GM21576 (cell line): ENCODE data around the gene PLPP7.
"Not testable (repeated sequence)": the region's sequence is repeated elsewhere in the genome, so short reads cannot be mapped to it uniquely, and the experiment has no call there.

Source experiments
- ATAC-seq: cut with Tn5 transposase; IDR thresholded peaks from one replicate; pipeline ENCODE4 v1.9.1; 2021; ENCODE audit warnings: mild to moderate bottlenecking, moderate library complexity; ENCODE audit not compliant: unreplicated experiment

PLPP7 gene

DNA sequence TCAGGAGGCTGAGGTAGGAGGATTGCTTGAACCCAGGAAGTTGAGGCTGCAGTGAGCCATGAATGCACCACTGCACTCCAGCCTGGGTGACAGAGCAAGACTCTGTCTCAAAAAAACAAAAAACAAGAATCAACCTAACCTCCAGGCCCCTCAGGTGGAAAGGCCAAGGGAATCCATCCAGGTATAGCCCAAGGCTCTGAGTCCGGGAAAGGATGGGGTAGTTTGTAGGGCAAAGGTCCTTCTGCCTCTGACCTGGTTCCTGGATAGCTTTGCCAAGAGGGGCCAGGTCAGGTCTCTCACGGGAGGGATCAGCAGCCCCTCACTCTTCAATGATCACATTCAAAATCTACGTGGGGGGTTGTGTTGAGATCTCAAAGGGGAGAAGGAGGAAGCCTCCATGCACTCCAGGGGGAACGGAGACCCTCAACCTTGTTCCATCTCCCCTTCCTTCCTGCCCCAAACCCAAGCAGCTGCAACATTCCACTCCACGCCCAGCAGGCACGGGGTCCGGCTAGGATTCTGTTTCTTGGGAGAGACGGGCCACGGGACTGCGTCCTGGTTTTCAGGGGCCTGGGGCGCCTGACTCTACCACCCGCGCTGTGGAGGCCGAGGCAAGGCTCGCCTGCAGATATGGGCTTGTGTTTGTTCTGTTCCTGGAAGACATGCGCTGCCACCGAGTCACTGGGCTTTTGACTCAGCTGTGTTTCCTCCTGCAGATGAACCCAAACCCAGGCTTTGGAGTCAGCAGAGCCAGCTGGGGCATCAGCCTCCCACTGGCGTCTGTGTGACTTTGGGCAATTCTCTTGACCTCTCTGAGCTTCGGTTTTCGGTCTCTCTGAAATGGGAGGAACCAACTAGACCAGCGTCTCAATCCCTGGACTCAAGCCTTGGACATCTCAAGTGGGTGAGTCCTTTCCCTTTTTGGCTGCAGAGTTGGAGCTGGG lies 35.5 kb downstream of the PLPP7 start:
- no peak for ATAC-seq

DNA sequence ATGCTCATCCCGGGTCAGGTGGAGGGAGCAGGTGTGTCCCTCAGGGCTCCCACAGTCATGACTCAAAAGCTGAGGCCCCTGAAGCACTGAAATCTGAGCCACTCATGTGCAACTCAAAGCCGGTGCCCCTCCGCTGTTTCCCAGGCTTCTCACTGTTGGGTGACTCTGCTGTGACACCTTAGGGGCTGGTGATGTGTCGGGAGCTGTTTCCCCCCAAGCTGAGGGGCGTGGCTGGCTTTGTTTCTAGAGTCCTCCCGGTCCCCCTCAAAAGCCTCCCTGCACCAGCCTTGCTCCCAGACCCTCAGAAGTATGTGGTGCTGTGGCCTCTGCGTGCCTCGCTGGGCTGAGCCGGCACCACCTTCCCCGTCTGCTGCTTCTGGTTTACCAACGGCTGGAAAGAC lies 39.7 kb downstream of the PLPP7 start:
- no peak for ATAC-seq

DNA sequence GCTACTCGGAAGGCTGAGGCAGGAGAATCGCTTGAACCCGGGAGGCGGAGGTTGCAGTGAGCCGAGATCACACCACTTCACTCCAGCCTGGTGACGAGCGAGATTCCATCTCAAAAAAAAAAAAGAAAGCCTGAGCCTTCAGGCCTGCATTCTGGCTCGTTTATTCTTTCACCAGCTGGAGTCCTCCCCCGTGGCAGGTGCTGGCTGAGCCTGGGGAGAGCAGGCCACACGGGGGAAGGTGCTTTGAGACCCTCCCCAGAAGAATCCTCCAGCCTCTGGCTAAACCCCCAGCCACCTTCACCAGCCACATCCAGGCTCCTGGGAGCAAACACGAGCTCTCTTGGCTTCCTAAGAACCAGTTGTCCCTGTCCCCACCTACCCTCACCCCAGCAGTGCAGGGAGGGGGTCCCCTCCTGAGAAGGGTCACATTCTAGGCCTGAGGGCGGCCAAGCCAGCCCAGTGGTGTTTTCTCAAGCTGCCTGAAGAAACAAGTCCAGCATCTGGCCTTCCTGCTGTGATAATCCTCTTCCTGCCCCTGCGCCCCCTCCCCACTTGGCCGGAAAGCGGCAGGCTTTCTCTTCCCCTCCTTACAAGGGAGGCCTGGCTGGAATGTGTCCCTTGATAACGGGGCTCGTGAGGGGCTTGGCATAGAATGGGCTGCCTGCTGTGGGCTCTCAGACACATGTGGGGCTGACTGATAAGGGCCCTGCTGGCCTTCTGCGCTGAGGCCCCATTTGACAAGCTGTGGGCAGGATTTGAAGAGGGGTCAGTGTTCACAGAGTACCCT lies 41.5 kb downstream of the PLPP7 start:
- ATAC-seq, result no peak

DNA sequence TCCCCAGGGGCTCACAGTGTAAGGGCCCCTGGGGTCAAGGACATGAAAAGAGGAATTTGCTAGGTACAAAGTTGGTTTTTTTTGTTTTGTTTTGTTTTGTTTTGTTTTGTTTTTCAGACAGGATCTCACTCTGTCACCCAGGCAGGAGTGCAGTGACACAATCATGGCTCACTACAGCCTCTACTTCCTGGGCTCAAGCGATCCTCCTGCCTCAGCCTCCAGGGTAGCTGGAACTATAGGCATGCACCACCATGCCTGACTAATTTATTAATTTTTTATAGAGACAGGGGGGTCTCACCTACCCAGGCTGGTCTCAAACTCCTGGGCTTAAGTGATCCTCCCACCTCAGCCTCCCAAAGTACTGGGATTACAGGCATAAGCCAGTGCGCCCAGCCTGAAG lies 42.5 kb downstream of the PLPP7 start:
- ATAC-seq, result not testable (repeated sequence)

DNA sequence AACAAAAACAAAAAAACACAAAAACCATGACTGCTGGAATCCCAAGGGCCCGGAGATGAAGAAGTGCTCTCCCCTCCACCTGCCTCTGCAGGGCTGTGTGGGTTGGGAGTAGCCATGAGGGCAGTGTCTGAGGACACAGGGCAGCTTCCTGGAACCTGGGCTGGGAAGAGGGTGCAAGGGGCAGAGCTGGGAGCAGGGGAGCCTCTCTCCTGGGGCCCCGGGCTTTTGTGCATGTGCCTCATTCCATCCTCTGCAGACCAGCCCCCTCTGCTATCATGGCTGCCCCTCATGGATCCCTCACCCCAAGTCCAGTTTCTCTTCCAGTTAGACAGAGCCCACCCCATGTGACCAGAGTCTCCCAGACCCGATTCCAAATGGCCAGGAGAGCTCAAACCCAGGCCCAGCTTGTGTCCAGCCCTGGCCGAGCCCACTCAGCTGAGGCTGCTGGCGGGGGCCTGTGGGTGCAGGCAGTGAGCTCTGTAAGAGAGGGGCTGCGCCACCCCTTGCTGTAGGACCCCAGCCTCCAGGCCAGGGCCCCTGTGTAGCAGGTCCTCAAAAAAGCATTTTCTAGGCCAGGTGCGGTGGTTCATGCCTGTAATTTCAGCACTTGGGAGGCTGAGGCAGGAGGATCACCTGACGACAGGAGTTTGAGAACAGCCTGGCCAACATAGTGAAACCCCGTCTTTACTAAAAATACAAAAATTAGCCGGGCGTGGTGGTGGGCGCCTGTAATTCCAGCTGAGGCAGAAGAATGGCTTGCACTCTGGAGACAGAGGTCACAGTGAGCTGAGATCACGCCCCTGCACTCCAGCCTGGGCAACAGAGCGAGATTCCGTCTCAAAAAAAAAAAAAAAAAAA lies 44.5 kb downstream of the PLPP7 start:
- ATAC-seq, result no peak

DNA sequence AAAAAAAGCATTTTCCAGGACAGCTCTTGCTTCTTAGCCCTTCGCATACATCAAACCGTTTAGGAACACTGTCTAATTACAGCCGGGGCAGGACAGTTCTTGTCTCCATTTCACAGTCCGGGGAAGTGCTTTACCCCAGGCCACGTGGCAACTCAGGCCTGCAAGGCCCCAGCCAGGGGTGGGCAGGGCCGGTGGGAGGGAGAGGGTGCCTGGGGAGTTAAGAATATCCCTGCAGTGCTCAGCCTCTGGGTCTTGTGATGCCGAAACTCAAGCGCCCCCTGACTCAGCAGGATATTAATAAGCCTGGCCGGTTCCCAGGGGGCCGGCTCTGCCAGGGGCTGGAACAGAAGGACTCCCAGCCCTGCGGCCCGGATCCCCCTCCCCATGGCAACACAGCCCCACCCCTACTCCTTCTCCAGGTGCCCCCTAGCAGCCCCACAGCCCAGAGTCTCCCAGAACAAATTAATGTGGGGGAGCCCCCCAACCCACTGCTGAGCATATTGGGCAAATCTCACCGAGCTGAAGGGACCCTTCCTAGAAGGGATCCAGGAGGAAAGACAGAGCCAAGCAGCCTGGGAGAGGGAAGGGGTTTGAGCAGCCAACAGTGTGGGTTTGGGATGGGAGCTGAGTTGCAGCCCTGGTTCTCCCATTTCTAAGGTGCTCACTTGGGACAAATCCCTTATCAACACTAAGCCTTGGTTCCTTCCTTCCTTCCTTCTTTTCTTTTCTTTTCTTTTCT lies 45.3 kb downstream of the PLPP7 start:
- ATAC-seq, result no peak

DNA sequence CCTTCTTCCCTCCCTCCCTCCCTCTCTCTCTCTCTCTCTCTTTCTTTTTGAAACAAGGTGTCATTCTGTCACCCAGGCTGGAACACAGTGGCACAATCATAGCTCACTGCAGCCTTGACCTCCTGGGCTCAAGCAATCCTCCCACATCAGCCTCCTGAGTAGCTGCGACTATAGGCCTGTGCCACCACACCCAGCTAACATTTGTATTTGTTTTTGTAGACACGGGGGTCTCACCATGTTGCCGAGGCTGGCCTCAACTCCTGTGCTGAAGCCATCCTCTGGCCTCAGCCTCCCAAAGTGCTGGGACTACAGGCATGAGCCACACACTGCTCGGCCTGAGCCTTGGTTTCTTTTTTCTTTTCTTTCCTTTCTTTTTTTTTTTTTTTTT lies 45.8 kb downstream of the PLPP7 start:
- no peak for ATAC-seq

DNA sequence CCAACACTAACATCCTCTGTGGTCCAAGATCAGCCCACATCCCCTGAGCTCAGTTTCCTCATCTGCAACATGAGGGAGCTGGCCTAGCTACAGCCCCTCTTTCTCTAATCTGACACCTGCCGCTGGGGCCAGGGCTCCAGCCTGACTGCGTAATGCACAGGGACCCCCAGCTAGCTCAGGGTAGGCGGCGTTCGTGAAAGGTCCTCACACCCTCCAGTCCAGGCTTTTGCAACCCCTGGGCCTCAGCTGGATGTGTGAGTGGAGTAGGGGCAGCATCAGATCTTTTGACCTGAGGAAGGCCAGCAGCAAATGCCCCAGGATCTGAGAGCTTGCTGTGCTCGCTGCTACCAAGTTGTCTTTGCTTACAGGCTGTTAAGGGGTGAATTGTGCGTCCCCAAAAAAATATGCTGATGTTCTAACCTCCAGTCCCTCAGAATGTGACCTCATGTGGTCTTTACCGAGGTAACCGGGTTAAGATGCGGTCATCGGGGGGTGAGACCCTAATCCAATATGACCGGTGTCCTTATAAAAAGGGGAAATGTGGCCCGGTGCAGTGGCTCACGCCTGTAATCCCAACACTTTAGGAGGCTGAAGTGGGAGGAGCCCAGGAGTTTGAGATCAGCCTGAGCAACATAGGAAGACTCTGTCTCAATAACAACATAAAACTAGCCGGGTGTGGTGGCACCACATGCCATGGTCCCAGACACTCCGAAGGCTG lies 47.8 kb downstream of the PLPP7 start:
- ATAC-seq, result no peak

DNA sequence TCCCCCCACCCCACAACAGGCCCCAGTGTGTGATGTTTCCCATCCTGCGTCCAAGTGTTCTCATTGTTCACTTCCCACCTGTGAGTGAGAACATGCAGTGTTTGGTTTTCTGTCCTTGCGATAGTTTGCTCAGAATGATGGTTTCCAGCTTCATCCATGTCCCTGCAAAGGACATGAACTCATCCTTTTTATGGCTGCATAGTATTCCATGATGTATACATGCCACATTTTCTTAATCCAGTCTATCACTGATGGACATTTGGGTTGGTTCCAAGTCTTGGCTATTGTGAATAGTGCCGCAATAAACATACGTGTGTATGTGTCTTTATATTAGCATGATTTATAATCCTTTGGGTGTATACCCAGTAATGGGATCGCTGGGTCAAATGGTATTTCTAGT lies 49.7 kb downstream of the PLPP7 start:
- ATAC-seq, result not testable (repeated sequence)

DNA sequence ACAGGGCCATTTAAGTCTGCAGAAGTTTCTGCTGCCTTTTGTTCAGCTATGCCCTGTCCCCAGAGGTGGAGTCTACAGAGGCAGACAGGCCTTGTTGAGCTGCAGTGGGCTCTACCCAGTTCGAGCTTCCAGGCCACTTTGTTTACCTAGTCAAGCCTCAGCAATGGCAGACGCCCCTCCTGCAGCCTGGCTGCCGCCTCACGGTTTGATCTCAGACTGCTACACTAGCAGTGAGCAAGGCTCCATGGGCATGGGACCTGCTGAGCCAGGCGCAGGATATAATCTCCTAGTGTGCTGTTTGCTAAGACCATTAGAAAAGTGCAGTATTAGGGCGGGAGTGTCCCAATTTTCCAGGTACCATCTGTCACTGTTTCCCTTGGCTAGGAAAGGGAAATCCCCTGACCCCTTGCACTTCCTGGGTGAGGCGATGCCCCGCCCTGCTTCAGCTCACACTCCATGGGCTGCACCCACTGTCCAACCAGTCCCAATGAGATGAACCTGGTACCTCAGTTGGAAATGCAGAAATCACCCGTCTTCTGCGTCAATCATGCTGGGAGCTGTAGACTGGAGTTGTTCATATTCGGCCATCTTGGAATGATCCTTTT lies 55.5 kb downstream of the PLPP7 start:
- ATAC-seq, result not testable (repeated sequence)

DNA sequence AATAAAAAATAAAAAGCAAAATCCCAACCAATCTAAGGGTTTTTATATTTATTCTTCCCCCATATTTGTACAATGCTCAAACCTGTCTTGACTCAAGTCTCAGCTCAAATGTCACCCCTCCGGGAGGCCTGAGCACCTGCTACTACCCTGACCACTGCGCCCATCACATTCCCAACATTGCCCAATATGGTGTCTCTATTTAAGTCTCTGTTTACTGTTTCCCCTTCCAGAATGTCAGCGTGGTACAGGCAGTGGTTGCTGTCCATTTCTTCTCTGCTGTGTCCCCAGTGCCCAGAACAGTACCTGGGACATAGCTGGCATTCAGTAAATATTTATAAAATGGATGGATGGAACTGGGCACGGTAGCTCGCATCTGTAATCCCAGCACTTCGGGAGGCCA lies 57.0 kb downstream of the PLPP7 start:
- ATAC-seq, result no peak

DNA sequence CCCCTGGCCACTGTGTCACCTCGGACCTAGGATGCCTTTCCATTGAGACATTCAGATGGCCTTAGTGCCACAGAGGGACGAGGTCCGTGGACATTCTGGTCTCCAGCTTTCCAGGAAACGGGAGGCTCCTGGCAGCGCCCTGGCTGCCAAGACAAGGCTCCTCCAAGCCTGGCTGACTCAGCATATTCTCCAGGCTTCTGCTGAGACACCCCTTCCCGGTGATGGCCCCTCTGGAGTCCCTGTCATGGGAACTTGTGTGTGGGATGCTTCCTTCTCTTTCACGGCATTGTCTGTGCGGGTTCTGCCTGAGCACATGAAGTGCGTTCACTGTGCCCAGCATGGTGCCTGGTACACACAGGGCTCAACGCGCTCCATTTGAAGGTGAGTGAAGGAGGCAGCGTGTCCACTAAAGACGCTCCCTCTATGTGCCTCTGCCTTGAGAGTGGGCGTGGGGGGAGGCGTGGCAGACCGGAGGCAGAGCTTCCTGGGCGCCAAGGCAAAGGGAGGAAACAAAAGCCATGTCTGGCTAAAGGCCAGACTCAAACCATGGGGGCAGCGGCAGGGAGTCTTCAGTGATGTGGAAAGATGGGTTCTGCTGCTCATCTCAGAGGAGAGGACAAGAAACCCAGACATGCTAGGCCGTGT lies 58.0 kb downstream of the PLPP7 start:
- no peak for ATAC-seq

DNA sequence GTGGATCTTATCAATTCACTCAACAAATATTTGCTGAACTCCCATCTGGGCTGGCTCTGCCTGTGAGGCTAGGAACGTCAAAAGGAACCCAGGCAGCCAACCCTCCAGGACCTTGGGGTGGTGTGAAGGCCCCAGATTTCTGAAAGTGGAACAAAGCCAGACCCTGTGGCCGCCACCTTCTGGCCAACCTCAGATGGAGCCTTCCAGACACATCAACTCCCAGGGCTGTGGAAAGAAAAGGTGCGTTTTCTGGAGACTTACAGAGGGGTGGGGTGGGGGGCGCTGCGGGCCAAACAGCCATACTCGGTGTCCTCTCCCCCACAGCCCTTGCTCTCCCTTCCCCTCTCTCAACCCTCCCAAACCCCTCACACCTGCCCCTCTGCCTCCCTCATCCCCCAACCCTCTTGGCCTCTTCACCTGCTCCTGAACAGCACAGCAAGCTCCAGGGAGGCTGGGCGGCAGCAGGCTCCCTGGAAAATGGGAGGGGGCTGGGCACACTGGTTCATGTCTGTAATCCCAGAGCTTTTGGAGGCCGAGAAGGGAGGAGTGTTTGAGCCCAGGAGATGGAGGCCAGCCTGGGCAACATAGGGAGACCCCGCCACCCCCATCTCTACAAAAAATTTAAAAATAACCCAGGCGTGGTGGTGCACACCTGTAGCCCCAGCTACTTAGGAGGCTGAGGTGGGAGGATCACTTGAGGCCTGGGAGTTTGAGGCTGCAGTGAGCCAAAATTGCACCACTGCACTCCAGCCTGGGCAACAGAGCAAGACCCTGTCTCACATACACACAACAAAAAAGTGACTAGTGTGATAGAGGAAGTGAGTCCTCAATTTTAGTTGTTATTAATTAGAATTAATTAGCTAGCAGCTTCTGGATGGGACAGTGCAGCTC lies 59.4 kb downstream of the PLPP7 start:
- no peak for ATAC-seq

DNA sequence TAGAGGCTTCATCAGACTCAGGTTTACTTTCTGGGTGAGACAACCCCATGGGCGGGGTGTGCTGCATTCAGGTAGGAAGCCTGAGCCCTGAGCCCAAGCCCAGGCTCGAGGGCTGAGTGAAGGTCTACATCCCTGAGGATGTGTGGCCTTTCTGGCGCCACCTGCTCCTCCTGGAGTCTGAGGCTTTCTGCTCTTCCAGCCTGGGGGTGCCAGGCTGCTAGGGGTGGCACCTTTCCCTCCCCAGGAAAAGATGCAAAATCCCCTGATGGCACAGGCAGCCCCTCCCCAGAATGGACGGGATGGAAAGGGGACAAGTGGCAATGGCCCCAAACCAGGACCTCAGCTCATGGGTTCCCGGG lies 60.0 kb downstream of the PLPP7 start:
- no peak for ATAC-seq

DNA sequence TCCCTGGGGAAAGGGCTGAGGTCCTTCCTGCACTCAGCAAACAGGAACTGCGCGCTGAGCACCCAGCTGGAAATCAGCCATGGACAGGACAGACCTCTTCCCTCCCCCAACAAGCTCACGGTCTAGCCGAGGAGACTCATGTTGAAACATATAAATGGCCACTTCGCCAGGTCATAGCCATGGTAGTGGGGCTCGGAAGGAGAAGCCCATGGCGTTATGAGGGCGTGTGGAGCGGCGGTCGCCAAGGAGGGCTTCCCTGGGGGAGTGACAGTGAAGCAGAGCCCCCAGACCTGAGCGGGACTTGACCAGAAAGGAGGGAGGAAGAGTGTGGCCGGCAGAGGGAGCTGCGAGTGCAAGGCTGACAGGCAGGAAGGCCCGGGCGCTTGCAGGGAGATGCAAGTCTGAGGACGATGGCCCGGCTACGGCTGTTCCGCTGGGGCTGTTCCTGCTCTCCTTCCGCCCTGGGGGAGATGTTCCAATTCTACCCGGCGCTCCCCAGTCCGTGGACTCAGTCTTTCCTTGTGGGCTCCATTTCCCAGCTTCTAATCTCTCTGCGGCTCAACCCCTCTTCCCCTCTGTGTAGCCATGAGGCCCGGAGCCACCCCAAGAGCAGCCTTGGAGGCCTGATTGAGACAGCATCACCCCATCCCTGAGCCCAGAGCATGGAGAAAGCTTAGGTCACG lies 60.5 kb downstream of the PLPP7 start:
- ATAC-seq, result no peak

DNA sequence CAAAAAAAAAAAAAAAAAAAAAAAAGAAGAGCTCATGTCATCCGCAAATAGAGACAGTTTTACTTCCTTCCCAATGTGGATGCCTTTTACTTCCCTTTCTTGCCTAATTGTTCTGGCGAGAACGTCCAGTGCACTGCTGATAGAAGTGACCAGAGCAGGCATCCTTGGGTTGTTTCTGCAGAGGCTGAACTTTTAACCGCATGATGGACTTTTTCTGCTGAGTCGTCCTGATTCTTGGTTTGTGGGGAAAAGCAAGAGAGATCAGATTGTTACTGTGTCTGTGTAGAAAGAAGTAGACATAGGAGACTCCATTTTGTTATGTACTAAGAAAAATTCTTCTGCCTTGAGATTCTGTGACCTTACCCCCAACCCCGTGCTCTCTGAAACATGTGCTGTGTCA lies 67.0 kb downstream of the PLPP7 start:
- ATAC-seq, result not testable (repeated sequence)

DNA sequence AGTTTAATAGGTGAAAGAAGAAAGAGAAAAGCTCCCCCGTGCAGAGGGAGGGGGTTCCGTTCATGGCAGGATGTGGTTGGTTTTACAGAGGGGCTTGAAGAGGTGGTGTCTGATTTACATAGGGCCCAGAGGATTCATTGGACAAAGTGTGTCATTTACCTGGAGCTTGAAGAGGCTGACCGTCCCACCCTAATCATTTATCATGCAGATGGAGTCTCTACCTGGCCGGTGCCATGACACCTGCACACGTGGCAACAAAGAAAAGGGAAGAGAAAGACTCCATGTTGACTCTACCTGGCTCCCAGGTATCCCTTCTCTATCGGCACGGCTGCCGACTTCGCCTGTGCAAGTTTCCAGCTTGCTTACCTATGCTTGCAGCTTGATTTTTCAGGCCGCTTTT lies 69.0 kb downstream of the PLPP7 start:
- ATAC-seq, result no peak
